Heart left ventricle (tissue), 13 donors: Measurements from ENCODE around the gene MCM5.

ENCODE experiments used
- CTCF ChIP-seq, 12 donors: fragments of 200-600 bp; sonication (generic) in 4 of 12; IDR thresholded peaks; one replicate each; pipeline versions ENCODE4 v1.5.0 to v1.8.0; 2018 to 2022; ENCODE audit warnings: antibody characterized with exemption in 12 of 12, mild to moderate bottlenecking in 5 of 12
- POLR2A ChIP-seq, 2 donors: fragments of 450-650 bp; IDR thresholded peaks; one replicate each; pipeline ENCODE4 v1.6.1; 2017; ENCODE audit warnings: antibody characterized with exemption in 2 of 2, mild to moderate bottlenecking in 2 of 2, moderate library complexity in 2 of 2
- donor health status: ischemic (EF 13 %, LVEDD 7.1; RV severe dilation, severe dysfunction).
- donor health status: DM: no; HTN: yes; CAD: no.
- donor health status: DM: no; HTN: no; CAD: no.
- donor health status: ischemic (EF 25% LVEDD 6.9; RV normal size, moderate dysfunction).
- donor health status: ischemic (EF 25% LVEDD 5.7; RV mildly dilated, moderate dysfunction).
- donor health status: ischemic (EF 35%, LVEDD 5.7; RV mildly dilated, moderate dysfunction).
- donor health status: nonischemic (EF 11% LVEDD 7.7; RV severe dilation, severe dysfunction).
- donor health status: DM: yes; HTN: yes; CAD: no.
- donor health status: PGD.
- donor health status: ischemic (EF 29% LVEDD 5.4; RV normal size, mild dysfunction).
- donor health status: nonischemic (EF 23%, LVEDD 6.1; RV moderate dilation, normal function).

- TF ChIP-seq CTCF (IDR thresholded peaks at IDR 0.05) (no peak), POLR2A (IDR thresholded peaks at IDR 0.05) (no peak)
Measured at GRCh38 chr22:35464399-35464798, 64.5 kb downstream of the MCM5 start.
